Stomach (tissue), 9 donors: ENCODE measurements around the gene C4orf50. TPM values are rescaled to one million over a fixed set of nuclear protein-coding genes. Genes with fewer than 3 reads are reported as not detected.

Source experiments
- DNase-seq, 2 donors: peaks; one replicate each; pipeline versions ENCODE4 v3.0.0 to v3.0.0-alpha.2; 2013 to 2019
- H3K27ac ChIP-seq, 5 donors: fragments of 200-600 bp in 4 of 5; sonication (generic) in 4 of 5; one replicate each; pipeline ENCODE4 v1.5.1; 2013 to 2019; ENCODE audit warnings: mild to moderate bottlenecking in 1 of 5, moderate library complexity in 1 of 5
- H3K27me3 ChIP-seq, 3 donors: fragments of 200-600 bp; sonication (generic); one replicate each; pipeline ENCODE4 v1.5.1; 2017 to 2019; ENCODE audit warnings: mixed run types in 1 of 3
- H3K36me3 ChIP-seq, 4 donors: fragments of 200-600 bp; sonication (generic); 1 replicate in 3 of 4; 2 replicates in 1 of 4; pipeline ENCODE4 v1.5.1; 2016 to 2019
- H3K4me1 ChIP-seq, 4 donors: fragments of 200-600 bp; sonication (generic); one replicate each; pipeline ENCODE4 v1.5.1; 2016 to 2019
- H3K4me3 ChIP-seq, 4 donors: fragments of 200-600 bp; sonication (generic) in 3 of 4; one replicate each; pipeline ENCODE4 v1.5.1; 2016 to 2019; ENCODE audit warnings: mild to moderate bottlenecking in 1 of 4
- H3K9me3 ChIP-seq, 4 donors: fragments of 200-600 bp; sonication (generic); one replicate each; pipeline ENCODE4 v1.5.1; 2016 to 2019
- EP300 ChIP-seq: sonication (generic); formaldehyde crosslinking; IDR thresholded peaks from one replicate; pipeline ENCODE4 v1.6.1; 2017; ENCODE audit warnings: antibody characterized with exemption
- POLR2A ChIP-seq, 4 donors: fragments of 450-650 bp; IDR thresholded peaks; one replicate each; pipeline ENCODE4 v1.6.1; 2016; ENCODE audit warnings: antibody characterized with exemption in 4 of 4, control low read depth in 2 of 4, mild to moderate bottlenecking in 1 of 4, moderate library complexity in 1 of 4
- POLR2AphosphoS5 ChIP-seq, 3 donors: sonication (generic); formaldehyde crosslinking; IDR thresholded peaks; one replicate each; pipeline ENCODE4 v1.6.1; 2016; ENCODE audit warnings: antibody characterized with exemption in 3 of 3
- WGBS, 5 donors: extraction: QIAGEN DNeasy Blood & Tissue Kit in 3 of 5; methylation state at CpG; one replicate each; pipeline versions ENCODE4 v1.1.5 to v1.1.7; 2013 to 2018; 5-methylcytosine and 5-hydroxymethylcytosine counted together
- intact Hi-C: fragments of 100-400 bp; cut with DNase I; formaldehyde crosslinking; loops from one replicate; pipeline ENCODE4 v1.15.1; 2023; ENCODE audit warnings: low total_unique reads
- polyA plus RNA-seq, 3 donors: library from polyadenylated mRNA; stranded (reverse); fragments of 200-250 nt; gene quantifications; one replicate each; pipeline ENCODE4 v1.2.3, GENCODE V29; 2013
- total RNA-seq, 5 donors: library from RNA; depleted of rRNA; stranded (reverse); fragments of >200 nt; gene quantifications; one replicate each; pipeline versions ENCODE4 v1.1.0 to v1.2.3, GENCODE V29; 2014 to 2016
- TF ChIP-seq, protein P1 (sequence below), 7 experiments: fragments of 450-650 bp in 4 of 7; fragments of 200-600 bp in 3 of 7; sonication (generic) in 3 of 7; IDR thresholded peaks; one replicate each; pipeline ENCODE4 v1.5.1; 2016 to 2019; ENCODE audit warnings: antibody characterized with exemption in 7 of 7, control low read depth in 2 of 7, mild to moderate bottlenecking in 1 of 7
- donor health status: healthy with polysubstance abuse.
- donor health status: Bipolar disorder and iron deficiency.
- donor health status: healthy.

The C4orf50 gene
- total and polyA plus RNA-seq, 8 donors, result under 0.01 to 1.8 (median 0.85) TPM; not detected in 4

DNA sequence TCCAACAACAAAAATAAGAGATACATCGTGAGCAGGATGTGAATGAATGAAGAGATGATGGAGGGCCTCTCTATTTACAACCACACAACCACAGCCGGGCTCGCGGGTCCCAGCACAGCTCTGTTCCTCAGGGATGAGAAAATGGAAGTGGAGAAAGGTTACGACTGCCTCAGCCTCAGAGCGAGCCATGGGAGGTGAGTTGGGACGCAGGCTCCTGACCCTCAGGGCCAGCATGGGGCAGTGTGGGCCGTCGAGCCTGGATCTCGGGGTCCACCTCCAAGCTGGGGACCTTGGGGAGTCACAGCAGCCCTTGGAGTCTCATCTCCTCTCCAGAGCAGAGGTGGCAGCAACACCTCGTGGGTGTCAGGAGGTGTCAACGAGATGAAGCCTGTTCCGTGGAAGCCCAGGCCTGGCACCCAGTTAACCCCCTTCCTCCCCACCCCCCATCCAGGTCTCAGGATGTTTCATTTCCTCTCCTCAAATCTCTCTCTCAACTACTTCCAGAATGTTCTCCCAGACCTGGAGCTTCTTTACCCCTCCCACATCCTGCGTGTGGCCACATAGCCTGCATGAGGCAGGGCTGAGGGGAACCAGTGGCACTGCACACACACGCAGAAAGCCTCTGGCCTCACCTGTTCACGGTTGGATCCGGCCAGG is 25.9 kb downstream of the C4orf50 start:
- no peaks in the 10 kb centered on the region for H3K9me3 ChIP-seq
- H3K27me3 ChIP-seq, result peaks cover 0 to 58% (median 4%) of the 10 kb centered on the region in 3 donors
- 72 to 79% (median 78%) methylated on average over 16 to 17 of the region's 17 CpGs for WGBS, 5 donors
- H3K4me3 ChIP-seq, result no peak overlapping the region
- DNase-seq, result no peak
- H3K27ac ChIP-seq, result no peak overlapping the region
- no peaks in the 10 kb centered on the region for H3K4me1 ChIP-seq
- H3K36me3 ChIP-seq, result no peaks in the 10 kb centered on the region
- intact Hi-C loops, result no loop called here
- TF ChIP-seq EP300 (no peak), POLR2AphosphoS5 (IDR thresholded peaks at IDR 0.05) (no peak), POLR2A (IDR thresholded peaks at IDR 0.05) (no peak)
- TF ChIP-seq, protein P1, sequence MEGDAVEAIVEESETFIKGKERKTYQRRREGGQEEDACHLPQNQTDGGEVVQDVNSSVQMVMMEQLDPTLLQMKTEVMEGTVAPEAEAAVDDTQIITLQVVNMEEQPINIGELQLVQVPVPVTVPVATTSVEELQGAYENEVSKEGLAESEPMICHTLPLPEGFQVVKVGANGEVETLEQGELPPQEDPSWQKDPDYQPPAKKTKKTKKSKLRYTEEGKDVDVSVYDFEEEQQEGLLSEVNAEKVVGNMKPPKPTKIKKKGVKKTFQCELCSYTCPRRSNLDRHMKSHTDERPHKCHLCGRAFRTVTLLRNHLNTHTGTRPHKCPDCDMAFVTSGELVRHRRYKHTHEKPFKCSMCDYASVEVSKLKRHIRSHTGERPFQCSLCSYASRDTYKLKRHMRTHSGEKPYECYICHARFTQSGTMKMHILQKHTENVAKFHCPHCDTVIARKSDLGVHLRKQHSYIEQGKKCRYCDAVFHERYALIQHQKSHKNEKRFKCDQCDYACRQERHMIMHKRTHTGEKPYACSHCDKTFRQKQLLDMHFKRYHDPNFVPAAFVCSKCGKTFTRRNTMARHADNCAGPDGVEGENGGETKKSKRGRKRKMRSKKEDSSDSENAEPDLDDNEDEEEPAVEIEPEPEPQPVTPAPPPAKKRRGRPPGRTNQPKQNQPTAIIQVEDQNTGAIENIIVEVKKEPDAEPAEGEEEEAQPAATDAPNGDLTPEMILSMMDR (IDR thresholded peaks at IDR 0.05), result no peak

DNA sequence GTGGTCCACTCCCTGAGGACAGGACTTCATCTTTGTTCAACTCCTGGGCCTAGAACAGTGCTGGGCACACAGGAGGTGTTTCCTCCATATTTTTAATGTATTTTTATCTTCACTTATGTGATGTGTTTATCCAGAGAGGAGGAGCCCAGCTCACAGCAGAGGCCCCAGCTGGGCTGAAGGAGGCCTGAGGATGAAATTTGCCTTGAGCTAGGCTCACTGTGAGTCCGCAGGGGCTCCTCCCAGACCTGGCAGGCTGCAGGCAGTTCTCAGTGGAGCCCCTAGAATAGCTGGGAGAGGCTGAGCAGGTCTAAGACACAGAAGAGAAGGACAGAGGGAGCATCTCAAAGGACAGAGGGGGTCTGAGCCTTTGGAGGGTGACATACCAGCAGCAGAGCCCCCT is 26.8 kb downstream of the C4orf50 start:
- no peak overlapping the region for H3K27ac ChIP-seq
- H3K36me3 ChIP-seq, result no peaks in the 10 kb centered on the region
- H3K9me3 ChIP-seq, result no peaks in the 10 kb centered on the region
- no peak overlapping the region for H3K4me3 ChIP-seq
- H3K27me3 ChIP-seq, result peaks cover 0 to 58% (median 4%) of the 10 kb centered on the region in 3 donors
- DNase-seq, result no peak
- H3K4me1 ChIP-seq, result no peaks in the 10 kb centered on the region
- intact Hi-C loops, result no loop called here
- TF ChIP-seq POLR2A (IDR thresholded peaks at IDR 0.05) (no peak), EP300 (no peak), POLR2AphosphoS5 (IDR thresholded peaks at IDR 0.05) (no peak)
- TF ChIP-seq, protein P1 (IDR thresholded peaks at IDR 0.05), result no peak
- 24 to 68% (median 48%) methylated on average over 1 of the region's 1 CpG for whole genome bisulfite sequencing, 5 donors

DNA sequence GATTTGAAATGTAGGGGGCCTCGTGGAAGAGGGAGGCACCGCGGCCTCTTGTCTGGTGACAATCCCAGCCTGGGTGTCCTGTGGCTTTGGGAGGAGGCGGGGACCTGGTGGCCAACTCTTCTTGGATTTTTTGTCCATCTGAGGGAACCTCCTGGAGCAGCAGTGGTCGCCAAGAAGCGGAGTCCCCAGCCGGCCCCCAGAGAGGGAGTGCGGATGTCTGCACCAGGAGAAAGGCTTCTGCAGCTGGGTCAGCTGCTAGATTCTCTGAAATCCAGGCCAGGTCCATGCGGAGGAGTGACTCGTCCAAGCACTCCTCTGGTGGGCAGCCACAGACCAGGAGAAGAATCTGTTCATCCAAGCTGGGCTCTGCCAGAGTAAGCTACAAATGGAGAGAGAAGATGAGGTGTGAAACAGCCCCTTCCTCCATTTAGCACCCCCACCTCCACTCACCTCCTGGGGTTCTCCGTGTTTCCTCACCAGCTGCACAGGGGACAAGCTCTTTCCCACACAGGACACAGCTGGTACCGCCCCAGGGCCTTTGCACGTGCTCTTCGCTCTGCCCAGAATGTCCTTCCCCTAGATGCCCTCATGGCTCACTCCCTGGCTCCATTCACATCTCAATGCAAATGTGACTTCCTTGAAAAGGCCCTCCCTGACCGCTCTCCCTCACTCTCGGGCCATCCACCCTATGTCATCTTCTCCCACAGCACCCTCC is 27.6 kb downstream of the C4orf50 start:
- WGBS, 5 donors, result 83 to 92% (median 88%) methylated on average over 16 of the region's 16 CpGs
- intact Hi-C loops, result no loop called here
- Histone ChIP-seq H3K27ac (no peak overlapping the region), H3K9me3 (no peaks in the 10 kb centered on the region), H3K27me3 (peaks cover 0 to 58% (median 4%) of the 10 kb centered on the region in 3 donors), H3K4me3 (no peak overlapping the region), H3K36me3 (no peaks in the 10 kb centered on the region), H3K4me1 (no peaks in the 10 kb centered on the region)
- TF ChIP-seq, protein P1 (IDR thresholded peaks at IDR 0.05), result no peak
- TF ChIP-seq POLR2AphosphoS5 (IDR thresholded peaks at IDR 0.05) (no peak), EP300 (no peak), POLR2A (IDR thresholded peaks at IDR 0.05) (no peak)
- DNase-seq, result no peak

DNA sequence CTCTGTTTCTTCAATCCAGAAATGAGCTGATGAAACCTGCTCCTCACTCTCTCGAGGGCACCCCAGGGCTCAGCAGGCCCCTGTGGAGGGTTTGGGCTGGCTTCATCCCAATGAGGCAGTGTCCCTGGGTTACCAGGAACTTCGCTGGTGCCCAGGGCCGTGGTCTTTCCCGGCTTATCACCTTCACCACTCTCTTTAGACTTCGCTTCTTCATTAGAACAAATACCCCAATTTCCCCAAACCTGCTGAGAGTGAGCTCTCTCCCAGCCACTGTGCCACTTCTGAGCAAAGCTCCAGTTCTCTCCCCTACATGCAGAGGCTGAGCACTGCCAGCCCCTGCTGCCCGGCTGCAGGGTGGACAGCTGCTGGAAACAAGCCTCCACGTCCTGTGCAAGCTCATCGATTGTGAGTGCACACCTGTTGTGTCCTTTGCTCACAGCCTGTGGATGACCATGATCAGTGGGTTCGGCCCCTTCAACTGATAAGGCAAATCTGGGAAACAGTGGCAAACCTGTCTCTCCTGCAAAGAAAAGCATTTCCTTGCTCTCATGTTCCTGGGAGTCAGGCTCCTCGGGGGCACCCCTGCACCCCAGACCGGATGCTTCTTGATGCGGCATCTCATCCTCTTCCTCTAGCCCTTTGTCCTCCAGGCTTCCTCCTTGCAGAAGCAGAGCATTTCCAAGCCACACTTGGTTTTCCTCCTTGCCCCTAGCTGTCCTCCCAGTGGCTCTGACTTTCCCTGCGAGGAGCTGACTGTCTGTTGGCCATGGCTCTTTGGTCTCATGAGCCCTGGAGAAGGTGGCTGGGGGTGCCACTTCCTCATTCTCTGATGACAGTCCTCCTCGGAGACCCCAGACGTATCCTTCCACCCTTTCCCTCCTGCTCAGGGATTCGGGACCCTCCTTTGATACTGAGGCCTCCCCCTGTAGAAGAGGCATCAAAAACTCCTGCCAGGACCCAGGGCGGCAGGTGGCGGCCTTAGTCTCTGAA is 28.7 kb downstream of the C4orf50 start:
- 69 to 77% (median 74%) methylated on average over 18 of the region's 18 CpGs for WGBS, 5 donors

More for the DNA sequence above, 28.7 kb downstream of the C4orf50 start:
- peak in 1 of 2 donors; percentile 11 for DNase-seq
- Histone ChIP-seq H3K9me3 (peaks cover 0 to 5% (median under 1%) of the 10 kb centered on the region in 4 donors), H3K4me1 (no peaks in the 10 kb centered on the region), H3K27me3 (peaks cover 0 to 54% (median 4%) of the 10 kb centered on the region in 3 donors), H3K27ac (no peak overlapping the region), H3K4me3 (no peak overlapping the region), H3K36me3 (no peaks in the 10 kb centered on the region)
- no peak for TF ChIP-seq POLR2A (IDR thresholded peaks at IDR 0.05)
- TF ChIP-seq EP300, result no peak
- TF ChIP-seq, protein P1 (IDR thresholded peaks at IDR 0.05), result no peak
- no peak for TF ChIP-seq POLR2AphosphoS5 (IDR thresholded peaks at IDR 0.05)
- intact Hi-C loops, result no loop called here
